HG03521 (cell line): ENCODE data around the gene CAMK1D.

ENCODE experiments used
- ATAC-seq: cut with Tn5 transposase; IDR thresholded peaks from one replicate; pipeline ENCODE4 v1.9.1; 2021; ENCODE audit warnings: mild to moderate bottlenecking, moderate library complexity; ENCODE audit not compliant: unreplicated experiment

Gene CAMK1D

GRCh38 chr10:12872577-12872976 is 523.2 kb downstream of the CAMK1D start:
- ATAC-seq: no peak

GRCh38 chr10:12873172-12873571 is 523.8 kb downstream of the CAMK1D start:
- ATAC-seq: no peak

- no peak for ATAC-seq
Observed at GRCh38 chr10:12874501-12874900, 525.2 kb downstream of the CAMK1D start.

- no peak for ATAC-seq
Observed at GRCh38 chr10:12875100-12875499, 525.8 kb downstream of the CAMK1D start.

GRCh38 chr10:12876266-12876665 is 526.9 kb downstream of the CAMK1D start:
- no peak for ATAC-seq

- ATAC-seq: no peak
Observed at GRCh38 chr10:12877150-12877549, 527.8 kb downstream of the CAMK1D start.

- ATAC-seq: no peak
Observed at GRCh38 chr10:12880423-12880822, 531.1 kb downstream of the CAMK1D start.

- ATAC-seq: no peak
Observed at GRCh38 chr10:12884851-12885250, 535.5 kb downstream of the CAMK1D start.
